Common myeloid progenitor, CD34-positive (primary cell): ENCODE results near the gene ANKRD44.

Experiments
- CTCF ChIA-PET: fragments of 350-600 bp; sonication (Branson Sonifier 250); formaldehyde crosslinking; loops from one replicate; lab custom pipeline; 2021; ENCODE audit warnings: antibody characterized with exemption; lab: Charles Lee
- POLR2A ChIA-PET: fragments of 350-600 bp; sonication (Branson Sonifier 250); formaldehyde crosslinking; loops from one replicate; lab custom pipeline; 2021; ENCODE audit warnings: antibody characterized with exemption; lab: Charles Lee
- DNase-seq, 3 donors: peaks; one replicate each; pipeline versions ENCODE4 v3.0.0 to v3.0.0-alpha.2; 2013
- H3K27ac ChIP-seq, 2 experiments: 1 replicate in 1 of 2; 2 replicates in 1 of 2; pipeline ENCODE4 v1.7.0; 2013; ENCODE audit warnings: inconsistent platforms in 2 of 2, low read length in 2 of 2, mild to moderate bottlenecking in 2 of 2, low read depth in 1 of 2, moderate library complexity in 1 of 2; ENCODE audit not compliant: severe bottlenecking in 2 of 2, insufficient read depth in 1 of 2, poor library complexity in 1 of 2
- H3K27me3 ChIP-seq, 5 experiments: replicated peaks in 2 of 5; 1 replicate in 3 of 5; 2 replicates in 2 of 5; pipeline versions ENCODE4 v1.6.1 to v1.7.0; 2013; ENCODE audit warnings: low read length in 4 of 5, mild to moderate bottlenecking in 2 of 5, moderate library complexity in 2 of 5, inconsistent platforms in 1 of 5; ENCODE audit not compliant: insufficient read depth in 5 of 5, control insufficient read depth in 4 of 5
- H3K36me3 ChIP-seq, 4 experiments: 1 replicate in 2 of 4; 2 replicates in 2 of 4; pipeline versions ENCODE4 v1.6.1 to v1.7.0; 2013; ENCODE audit warnings: low read length in 3 of 4, control low read depth in 1 of 4, mild to moderate bottlenecking in 1 of 4; ENCODE audit not compliant: control insufficient read depth in 4 of 4, insufficient read depth in 4 of 4
- H3K4me1 ChIP-seq, 4 experiments: 1 replicate in 3 of 4; 2 replicates in 1 of 4; pipeline versions ENCODE4 v1.6.1 to v1.7.1; 2013; ENCODE audit warnings: low read length in 3 of 4, mild to moderate bottlenecking in 3 of 4, control low read depth in 1 of 4, inconsistent platforms in 1 of 4, moderate library complexity in 1 of 4; ENCODE audit not compliant: control insufficient read depth in 4 of 4, insufficient read depth in 4 of 4; ENCODE audit errors: control extremely low read depth in 1 of 4
- H3K4me3 ChIP-seq, 7 experiments: 1 replicate in 4 of 7; 2 replicates in 3 of 7; pipeline versions ENCODE4 v1.5.1 to v1.7.0; 2013; ENCODE audit warnings: mild to moderate bottlenecking in 7 of 7, low read length in 6 of 7, moderate library complexity in 6 of 7, inconsistent platforms in 2 of 7, low read depth in 2 of 7, control low read depth in 1 of 7; ENCODE audit not compliant: insufficient read depth in 4 of 7, control insufficient read depth in 1 of 7; ENCODE audit errors: extremely low read depth in 1 of 7
- H3K9me3 ChIP-seq, 5 experiments: 1 replicate in 4 of 5; 2 replicates in 1 of 5; pipeline versions ENCODE4 v1.6.1 to v1.7.1; 2013; ENCODE audit warnings: low read length in 4 of 5, mild to moderate bottlenecking in 2 of 5, inconsistent platforms in 1 of 5, low read depth in 1 of 5, moderate library complexity in 1 of 5; ENCODE audit not compliant: control insufficient read depth in 4 of 5, insufficient read depth in 2 of 5; ENCODE audit errors: control extremely low read depth in 1 of 5
- WGBS: methylation state at CpG from one replicate; pipeline ENCODE4 v1.1.5; 2013; ENCODE audit not compliant: insufficient coverage; 5-methylcytosine and 5-hydroxymethylcytosine counted together

ANKRD44 gene

DNA sequence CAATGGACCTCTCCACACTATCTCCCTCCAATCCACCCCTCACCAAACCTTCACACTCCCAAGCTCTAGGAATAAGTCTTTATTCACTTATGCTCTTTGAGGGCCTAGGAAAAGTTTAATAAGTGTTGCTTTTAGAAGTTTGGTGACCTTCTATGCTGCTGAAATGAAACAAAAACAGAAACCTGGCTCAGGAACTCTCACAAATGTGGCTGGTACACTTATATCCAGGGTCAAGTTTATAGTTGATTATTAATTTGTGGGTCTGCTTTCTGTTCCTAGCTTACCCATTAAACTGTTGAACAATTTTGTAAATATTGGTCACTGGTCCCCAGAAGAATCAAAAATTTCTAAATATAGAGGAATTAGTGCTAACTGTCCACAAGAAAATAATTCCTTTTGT lies 14.2 kb upstream of the ANKRD44 start:
- Histone ChIP-seq H3K4me1 (peaks cover 18 to 45% (median 37%) of the 10 kb centered on the region in 4 experiments), H3K9me3 (no peaks in the 10 kb centered on the region), H3K4me3 (no peak overlapping the region), H3K27ac (no peak overlapping the region), H3K36me3 (no peaks in the 10 kb centered on the region), H3K27me3 (no peaks in the 10 kb centered on the region)
- CTCF ChIA-PET: interaction anchor here (1.2 to 1.3 kb wide), 2 partner anchors 50 to 156 kb away, joined by 3 read pairs; no protein-coding TSS in a partner anchor
- DNase-seq: no peak
- POLR2A ChIA-PET: no interaction called here

DNA sequence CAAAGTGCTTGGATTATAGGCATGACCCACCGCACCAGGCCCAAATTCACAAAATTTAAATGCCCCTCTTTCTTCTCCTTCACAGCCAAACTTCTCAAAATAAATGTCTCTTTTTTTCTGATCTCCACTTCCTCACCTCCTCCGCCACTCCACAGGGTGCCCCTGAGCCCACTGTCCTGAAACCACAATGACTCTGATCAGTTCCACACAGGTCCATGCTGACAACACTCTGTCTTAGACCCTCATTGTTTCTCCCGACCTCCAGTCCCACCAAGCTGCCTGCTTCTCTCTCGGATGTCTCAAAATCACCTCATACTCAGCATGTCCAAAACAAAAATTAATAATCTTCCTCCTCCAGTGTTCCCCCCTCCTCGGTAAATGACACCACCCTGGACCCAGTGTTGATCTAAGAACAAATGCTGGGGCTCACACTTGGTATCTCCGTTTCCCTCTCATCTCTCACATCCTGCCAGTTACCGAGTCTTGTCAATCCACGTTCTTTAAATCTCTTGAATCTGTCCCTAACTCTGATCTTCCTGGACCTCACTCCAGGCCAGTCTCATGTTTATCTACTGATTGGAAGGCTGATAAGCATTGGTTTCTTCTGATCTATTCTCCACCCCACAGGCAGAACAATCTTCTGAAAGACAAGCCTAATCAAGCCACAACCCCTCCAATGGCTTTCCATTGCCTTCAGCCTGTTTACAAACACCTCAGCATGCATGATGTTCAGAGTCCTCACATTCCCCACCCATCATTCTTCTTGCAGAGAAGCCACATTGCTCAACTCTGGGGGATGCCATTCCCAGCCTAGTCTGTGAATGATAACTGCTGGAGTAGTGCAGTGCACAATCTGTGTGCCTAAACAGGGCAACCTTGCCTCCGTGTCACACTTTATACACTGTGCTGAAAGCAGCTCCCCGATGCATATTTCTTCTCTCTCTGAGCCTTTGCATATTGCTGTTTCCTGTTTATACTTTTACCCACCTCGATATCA lies 12.4 kb upstream of the ANKRD44 start:
- CTCF ChIA-PET: interaction anchor here (0.7 to 1.1 kb wide), 3 partner anchors 13 to 210 kb away, joined by 3 to 5 read pairs (median 4); no protein-coding TSS in a partner anchor
- Histone ChIP-seq H3K4me3 (peak overlapping the region in 1 of 7 experiments; percentile 23), H3K4me1 (peaks cover 13 to 38% (median 30%) of the 10 kb centered on the region in 4 experiments), H3K36me3 (no peaks in the 10 kb centered on the region), H3K27me3 (no peaks in the 10 kb centered on the region), H3K27ac (no peak overlapping the region), H3K9me3 (no peaks in the 10 kb centered on the region)
- 17% methylated on average over 10 of the region's 11 CpGs for WGBS
- POLR2A ChIA-PET: no interaction called here
- DNase-seq: peak in 2 of 3 donors; percentile 43 to 51

DNA sequence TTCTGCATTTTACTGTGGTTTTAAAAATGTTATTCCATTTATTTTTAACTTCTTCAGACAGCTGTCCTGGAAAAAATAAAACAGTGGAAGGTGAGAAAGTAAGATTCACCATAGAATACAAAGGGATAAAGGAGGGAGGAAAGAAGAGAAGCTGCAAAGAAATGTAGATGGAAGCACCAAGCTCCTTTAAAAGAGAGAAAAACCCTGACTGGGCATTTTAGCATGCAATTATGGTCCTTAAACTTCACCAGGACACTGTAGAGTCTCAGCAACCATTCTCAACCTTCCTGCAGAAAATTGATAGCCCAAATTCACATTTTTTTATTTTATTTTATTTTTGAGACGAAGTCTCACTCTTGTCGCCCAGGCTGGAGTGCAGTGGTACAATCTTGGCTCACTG lies 11.6 kb upstream of the ANKRD44 start:
- Histone ChIP-seq H3K36me3 (no peaks in the 10 kb centered on the region), H3K4me1 (peaks cover 10 to 30% (median 25%) of the 10 kb centered on the region in 4 experiments), H3K9me3 (no peaks in the 10 kb centered on the region), H3K27me3 (no peaks in the 10 kb centered on the region), H3K27ac (no peak overlapping the region), H3K4me3 (no peak overlapping the region)
- POLR2A ChIA-PET: interaction anchor here (0.6 to 0.7 kb wide), 3 partner anchors 31 to 553 kb away, joined by 3 to 11 read pairs (median 4); no protein-coding TSS in a partner anchor
- WGBS: 89% methylated on average over 2 of the region's 2 CpGs
- CTCF ChIA-PET: interaction anchor here (0.6 to 1.1 kb wide), 4 partner anchors 14 to 225 kb away, joined by 3 to 5 read pairs (median 4); no protein-coding TSS in a partner anchor
- no peak for DNase-seq

DNA sequence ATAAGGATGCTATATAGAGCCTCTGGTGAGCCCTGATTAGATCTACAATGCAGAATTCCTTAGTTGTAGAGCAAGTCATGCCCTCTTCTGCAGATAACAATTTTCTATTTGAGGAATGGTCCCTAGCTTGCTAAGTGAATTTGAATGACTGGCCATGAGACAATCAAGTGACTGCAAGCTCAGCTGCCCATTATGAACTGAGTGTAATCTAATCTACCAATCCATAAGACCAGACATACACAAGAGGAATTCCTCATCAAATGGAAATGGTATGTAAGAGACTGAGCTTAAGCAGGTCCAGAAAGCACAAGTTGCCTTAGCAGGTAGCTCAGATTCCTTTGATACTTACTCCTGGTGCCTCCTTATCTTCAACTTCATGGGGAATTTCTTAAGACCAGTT lies 4.8 kb upstream of the ANKRD44 start:
- ChIA-PET POLR2A (no interaction called here), CTCF (interaction anchor here (0.8 to 2.8 kb wide), 4 partner anchors 11 to 211 kb away, joined by 3 to 11 read pairs (median 6); no protein-coding TSS in a partner anchor)
- peaks cover 3 to 14% (median 10%) of the 10 kb centered on the region in 4 experiments for H3K4me1 ChIP-seq
- H3K27ac ChIP-seq: no peak overlapping the region
- H3K9me3 ChIP-seq: no peaks in the 10 kb centered on the region
- no peak overlapping the region for H3K4me3 ChIP-seq
- DNase-seq: no peak
- no peaks in the 10 kb centered on the region for H3K27me3 ChIP-seq
- no peaks in the 10 kb centered on the region for H3K36me3 ChIP-seq

DNA sequence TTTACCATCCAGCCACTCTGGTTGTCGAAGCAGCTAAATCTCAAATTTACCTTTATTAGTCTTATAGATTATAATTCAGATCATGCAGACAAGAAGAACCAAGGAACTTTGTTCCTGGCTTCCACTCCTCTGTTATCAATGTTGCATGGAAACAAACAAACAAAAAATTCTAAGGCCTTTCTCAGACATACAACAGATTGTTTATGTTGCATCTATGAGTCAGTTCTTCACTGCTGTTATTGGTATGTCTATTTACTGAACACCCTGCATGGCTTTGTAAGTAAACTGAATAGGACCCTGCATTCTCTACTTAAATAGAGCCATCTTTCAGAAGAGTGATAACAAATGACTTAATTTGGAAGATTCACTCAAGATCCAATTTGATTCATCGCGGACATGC lies 1.6 kb upstream of the ANKRD44 start:
- Histone ChIP-seq H3K27ac (no peak overlapping the region), H3K4me3 (no peak overlapping the region), H3K36me3 (no peaks in the 10 kb centered on the region), H3K4me1 (peaks cover 18 to 41% (median 35%) of the 10 kb centered on the region in 4 experiments), H3K27me3 (no peaks in the 10 kb centered on the region), H3K9me3 (no peaks in the 10 kb centered on the region)
- CTCF ChIA-PET: interaction anchor here (1.0 to 6.8 kb wide), 10 partner anchors 15 to 199 kb away, joined by 3 to 66 read pairs (median 8); no protein-coding TSS in a partner anchor
- 100% methylated on average over 2 of the region's 3 CpGs for WGBS
- POLR2A ChIA-PET: no interaction called here
- DNase-seq: no peak

DNA sequence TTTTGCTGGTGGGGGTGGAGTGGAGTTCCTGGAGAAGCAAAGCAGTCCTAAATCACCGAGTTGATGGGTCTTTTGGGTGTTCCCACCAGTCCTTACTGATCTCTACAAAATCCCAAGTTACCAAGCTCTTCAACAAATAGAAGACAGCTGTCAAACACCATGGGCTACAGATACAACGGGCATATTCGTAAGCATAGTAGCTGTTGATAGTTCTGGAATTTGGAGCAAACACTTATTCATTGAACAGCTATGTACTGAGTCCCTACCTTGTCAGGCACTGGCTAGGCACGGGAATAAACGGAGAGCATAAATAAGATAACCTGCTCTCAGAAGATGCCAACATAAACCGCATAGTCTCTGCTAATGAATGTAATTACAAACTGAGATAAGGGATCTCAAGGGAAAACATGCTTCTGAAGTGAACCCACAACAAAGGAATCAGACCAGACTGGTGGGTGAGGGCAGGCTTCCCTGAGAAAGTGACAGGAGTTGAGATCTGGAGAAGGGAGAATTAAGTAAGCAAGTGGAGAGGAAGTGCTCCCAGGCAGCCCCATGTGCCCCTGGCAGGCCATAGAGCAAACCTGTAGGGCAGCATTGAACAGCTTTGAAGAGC lies 947 bp upstream of the ANKRD44 start:
- Histone ChIP-seq H3K27me3 (no peaks in the 10 kb centered on the region), H3K4me3 (peak overlapping the region in 6 of 7 experiments; percentile 51 to 89 (median 75)), H3K4me1 (peaks cover 23 to 47% (median 40%) of the 10 kb centered on the region in 4 experiments), H3K36me3 (no peaks in the 10 kb centered on the region), H3K9me3 (no peaks in the 10 kb centered on the region), H3K27ac (peak overlapping the region in 1 of 2 experiments; percentile 19)
- WGBS: 54% methylated on average over 5 of the region's 6 CpGs
- CTCF ChIA-PET: interaction anchor here (0.7 to 6.8 kb wide), 22 partner anchors 15 to 301 kb away, joined by 3 to 66 read pairs (median 4); no protein-coding TSS in a partner anchor
- no peak for DNase-seq
- POLR2A ChIA-PET: no interaction called here
